Suppressor macrophage treated with lipopolysaccharide for 1 hour (primary cell): ENCODE results near the gene SKIC8.

Source experiments
- DNase-seq, 3 donors: peaks; one replicate each; pipeline ENCODE4 v3.0.0-alpha.2; 2020 to 2022

SKIC8 gene

GRCh38 chr15:78299101-78299930 lies at the start of gene SKIC8:
TSS of gene SKIC8 (minus strand) at chr15:78299609. CDS start at chr15:78295686, 3,923 bp downstream.
- DNase-seq = peak; percentile 96 to 97 (median 97)

DNA sequence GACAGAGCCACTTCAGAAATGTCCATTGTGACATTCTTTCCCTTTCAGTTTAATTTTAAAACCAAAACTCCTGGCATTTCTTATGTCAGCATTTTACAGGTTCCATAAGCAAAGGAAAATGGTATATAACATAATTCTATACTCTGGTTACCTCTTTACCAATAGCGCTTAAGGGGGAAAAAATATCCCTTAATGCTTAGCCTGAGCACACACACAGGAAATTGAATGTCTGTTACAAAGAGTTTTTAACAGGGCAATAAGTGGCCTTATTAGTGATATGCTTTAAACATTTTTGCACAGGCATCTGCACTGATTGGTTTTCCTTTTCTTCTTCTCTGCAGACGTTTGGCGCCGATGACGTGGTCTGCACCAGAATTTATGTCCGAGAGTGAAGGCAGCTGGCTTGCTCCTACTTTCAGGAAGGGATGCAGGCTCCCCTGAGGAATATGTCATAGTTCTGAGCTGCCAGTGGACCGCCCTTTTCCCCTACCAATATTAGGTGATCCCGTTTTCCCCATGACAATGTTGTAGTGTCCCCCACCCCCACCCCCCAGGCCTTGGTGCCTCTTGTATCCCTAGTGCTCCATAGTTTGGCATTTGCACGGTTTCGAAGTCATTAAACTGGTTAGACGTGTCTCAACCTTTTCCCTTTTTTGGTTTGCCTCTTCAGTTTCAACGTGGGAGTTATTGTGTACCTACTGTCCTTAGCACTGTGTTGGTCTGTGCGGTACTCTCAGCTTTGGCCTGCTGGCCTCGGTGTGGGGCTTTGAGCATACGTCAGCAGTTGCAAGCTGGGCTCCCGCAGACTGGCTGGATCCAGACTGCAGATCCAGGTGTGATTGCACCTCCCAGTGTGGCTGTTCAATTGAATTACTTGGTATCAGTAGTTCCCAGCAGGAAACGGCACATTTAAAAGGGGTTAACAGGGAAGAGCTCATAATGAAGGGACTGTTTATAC lies 48.5 kb upstream of the SKIC8 start:
- DNase-seq = no peak

DNA sequence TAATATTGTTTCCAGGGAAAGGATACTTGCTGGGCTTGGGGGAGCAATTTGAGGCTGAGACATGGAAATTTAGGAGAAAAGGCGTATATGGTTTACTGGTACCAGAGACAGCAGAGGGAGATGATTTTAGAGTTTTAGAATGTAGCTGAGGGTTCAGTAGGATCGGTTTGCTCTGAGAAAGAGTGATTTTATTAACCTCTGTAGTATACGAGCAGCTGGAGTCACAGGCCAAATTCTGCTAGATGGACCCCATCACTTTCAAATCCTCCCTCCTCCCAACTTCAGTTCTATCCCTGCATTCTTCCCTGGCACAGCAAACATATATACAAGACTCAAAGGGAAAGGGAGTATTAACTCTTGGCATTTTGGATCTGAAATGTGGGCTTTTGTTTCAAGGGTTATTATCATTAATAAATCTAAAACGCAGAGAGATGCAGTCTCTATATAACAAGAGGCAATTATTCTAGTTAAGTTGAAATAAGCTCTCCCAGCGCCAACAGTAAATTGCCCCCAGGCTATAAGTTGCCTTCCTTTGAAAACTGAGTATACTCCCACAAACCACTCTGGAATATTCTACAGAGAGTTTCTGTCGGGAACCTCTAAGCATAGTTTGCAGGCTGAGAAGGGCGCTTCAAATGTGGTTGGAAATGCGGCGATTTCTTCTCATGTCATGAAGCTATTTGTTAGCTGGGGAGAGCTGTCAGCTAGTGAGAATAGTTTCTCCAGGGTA lies 46.2 kb upstream of the SKIC8 start:
- peak in 1 of 3 donors; percentile 1 for DNase-seq

DNA sequence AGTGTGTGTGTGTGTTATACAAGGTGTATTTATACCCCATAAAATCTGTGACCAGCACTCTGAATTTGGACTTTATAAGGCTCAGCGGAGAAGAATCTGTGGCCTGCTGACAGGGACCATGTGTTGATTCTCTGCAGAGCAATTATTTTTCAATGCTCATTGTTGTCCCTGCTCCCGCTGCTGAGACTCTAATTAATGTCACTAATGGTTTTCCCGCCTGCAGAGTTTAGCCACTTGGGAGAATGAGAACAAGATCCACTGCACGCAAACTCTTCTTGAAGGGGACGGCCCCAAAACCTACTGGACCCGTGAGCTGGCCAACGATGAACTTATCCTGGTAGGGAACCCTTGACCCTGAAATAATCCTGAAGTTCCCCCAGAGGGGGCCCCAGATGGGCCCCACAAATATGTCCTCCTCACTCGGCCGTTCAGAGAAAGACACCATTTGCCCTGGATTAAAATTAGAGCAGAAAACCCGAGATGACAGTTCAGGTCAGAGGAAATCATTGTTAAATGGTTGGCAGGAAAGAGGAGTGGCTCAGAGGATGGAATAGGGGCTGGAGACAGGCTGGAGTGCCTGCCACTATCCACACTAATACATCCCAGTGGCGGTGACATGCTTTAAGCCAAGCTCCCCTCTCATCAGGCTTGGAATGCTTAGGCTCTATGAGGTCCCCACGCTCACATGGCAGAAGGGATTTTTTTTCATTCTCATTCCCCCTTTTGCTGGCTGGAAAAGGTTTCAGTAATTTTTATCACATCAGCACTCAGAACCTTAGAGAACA lies 44.1 kb upstream of the SKIC8 start:
- DNase-seq = no peak

- DNase-seq = no peak
Measured at GRCh38 chr15:78342021-78342420, 42.6 kb upstream of the SKIC8 start.

DNA sequence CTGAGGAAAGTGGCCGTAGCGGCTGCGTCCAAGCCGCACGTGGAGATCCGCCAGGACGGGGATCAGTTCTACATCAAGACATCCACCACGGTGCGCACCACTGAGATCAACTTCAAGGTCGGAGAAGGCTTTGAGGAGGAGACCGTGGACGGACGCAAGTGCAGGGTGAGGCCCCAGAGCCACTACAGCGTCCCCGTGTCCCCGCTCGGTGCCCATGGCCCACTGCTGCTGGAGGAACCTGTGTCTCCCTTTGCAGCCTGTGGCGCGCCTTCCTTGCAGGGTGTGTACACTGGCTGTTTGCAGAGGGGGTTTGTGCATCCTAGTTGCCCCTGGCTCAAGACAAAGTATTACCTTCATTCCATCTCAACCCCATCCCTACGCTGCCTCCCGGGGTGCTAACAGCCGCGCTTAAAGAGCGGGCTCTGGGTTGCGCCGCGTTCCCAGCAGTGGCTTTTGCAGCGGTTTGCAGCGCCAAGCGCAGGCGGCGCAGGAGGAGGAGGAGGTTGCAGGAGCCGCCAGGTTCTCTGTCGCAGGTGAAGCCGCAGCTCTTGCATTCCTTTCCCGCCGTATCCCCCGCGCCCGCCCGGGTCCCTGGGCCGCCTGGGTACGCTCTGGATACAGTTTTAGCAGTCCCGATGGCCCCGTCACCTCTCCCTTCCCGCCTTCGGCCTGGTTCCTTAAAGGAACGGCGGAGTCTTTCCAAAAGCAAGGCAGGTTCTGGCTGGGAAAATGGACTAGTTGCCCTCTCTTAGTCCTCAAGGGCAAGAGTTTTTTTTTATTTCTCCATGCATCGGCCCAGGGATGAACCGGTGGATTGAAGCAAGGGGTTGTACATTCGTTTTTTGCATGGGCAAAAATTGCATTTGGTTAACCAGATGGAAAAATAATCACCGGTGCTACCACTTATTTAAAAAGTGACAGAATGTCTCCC lies 41.9 kb upstream of the SKIC8 start:
- DNase-seq = no peak

- no peak for DNase-seq
Measured at GRCh38 chr15:78340231-78341056, 41.0 kb upstream of the SKIC8 start, which contains the start of gene CRABP1. TSS of gene CRABP1 (plus strand) at chr15:78340353. CDS start at chr15:78340429, 76 bp downstream.

DNA sequence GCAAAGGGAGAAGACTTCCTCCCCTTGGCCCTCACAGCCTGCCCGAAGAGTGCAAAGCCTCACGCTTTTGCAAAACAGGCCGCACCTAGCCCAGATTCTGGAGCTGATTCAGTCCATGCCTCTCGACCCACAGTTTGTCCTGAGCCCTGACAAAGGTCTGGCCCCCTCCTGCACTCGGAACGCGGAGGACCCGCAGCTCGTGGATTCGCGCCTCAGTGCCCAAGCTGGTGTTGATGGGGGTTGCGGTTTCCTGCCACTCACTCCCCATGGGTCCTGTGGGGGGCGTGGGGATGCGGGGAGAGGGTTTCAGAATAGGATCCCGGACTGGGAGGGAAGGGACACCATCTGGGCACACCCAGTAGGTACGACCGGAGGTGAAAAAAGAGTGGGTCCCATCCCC lies 40.1 kb upstream of the SKIC8 start:
- no peak for DNase-seq

- no peak for DNase-seq
Measured at GRCh38 chr15:78338781-78339180, 39.4 kb upstream of the SKIC8 start.

DNA sequence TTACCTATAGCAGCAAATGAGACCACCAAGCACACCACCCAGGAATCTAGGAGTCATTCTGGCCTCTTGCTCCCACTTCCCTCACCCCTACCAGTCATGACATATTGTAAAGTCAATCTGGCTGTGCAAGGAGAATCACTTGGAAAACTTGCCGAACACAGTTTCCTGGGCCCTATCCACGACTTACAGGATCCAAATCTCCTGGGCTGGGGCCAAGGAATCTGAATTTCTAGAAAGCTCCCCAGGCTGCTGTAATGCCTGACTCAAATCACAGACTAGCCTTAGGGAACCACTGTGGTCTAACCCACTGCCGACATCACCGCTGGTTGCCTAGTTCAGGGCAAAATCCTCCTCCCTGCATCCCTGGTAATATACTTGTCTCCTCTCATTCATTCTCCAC lies 36.6 kb upstream of the SKIC8 start:
- no peak for DNase-seq

DNA sequence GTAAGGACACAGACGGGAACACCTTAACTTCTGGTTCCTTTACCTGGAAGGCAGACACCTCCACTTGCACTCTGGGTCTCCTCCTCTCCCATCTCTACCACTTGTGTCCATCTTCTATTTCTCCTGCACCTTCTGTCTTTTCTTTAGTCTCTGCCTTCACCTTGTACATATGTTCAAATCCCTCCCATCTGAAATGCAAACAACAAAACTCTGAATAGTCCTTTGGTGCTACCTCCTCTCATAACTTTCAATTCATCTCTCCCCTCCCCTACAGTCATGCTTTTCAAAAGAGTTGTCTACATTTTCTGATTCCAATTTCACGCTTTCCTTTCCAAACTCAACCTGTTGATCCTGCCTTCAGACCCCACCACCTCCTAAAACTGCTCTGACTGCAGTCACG lies 35.4 kb upstream of the SKIC8 start:
- DNase-seq = no peak

DNA sequence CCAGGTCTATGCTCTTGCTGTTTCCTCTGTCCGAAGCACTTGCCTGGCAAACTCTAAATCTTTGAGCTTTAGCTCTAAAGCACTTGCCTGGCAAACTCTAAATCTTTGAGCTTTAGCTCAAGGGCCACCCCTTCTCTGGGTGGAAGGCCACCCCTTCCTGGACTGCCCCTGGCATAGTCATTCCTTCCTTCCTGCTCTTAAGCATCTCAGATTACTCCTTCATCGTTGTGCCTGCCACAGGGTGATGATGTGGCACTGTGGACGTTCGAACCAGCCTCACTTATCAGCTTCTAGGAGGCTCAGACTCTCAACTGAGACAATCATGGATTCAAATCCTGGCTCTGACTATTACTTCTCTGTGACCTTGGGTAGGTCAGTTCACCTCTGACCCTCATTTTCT lies 30.2 kb upstream of the SKIC8 start:
- peak in 2 of 3 donors; percentile 20 to 25 for DNase-seq

- peak; percentile 76 to 91 (median 80) for DNase-seq
Measured at GRCh38 chr15:78327466-78327865, 28.1 kb upstream of the SKIC8 start.

- DNase-seq = peak; percentile 14 to 36 (median 34)
Measured at GRCh38 chr15:78325092-78325843, 25.9 kb upstream of the SKIC8 start.

DNA sequence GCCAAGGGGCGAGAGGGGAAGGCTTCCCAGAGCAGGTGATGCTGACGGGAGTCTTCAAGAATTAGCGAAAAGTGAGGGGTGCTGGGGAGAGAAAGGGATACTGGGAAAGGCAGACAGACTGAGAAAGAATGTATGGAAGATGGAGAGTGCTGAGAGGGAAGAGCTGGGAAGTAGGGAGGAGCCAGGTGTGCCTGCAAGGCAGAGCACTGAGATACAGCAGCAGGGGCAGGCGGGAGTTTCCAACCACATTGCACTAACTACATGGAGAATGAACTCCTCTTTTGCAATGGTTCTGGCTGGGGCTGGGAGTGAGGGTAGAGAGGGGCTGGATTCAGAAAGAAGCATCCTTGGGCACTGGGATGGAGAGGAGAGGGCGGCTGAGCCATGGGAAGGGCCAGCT lies 24.7 kb upstream of the SKIC8 start:
- DNase-seq = no peak

DNA sequence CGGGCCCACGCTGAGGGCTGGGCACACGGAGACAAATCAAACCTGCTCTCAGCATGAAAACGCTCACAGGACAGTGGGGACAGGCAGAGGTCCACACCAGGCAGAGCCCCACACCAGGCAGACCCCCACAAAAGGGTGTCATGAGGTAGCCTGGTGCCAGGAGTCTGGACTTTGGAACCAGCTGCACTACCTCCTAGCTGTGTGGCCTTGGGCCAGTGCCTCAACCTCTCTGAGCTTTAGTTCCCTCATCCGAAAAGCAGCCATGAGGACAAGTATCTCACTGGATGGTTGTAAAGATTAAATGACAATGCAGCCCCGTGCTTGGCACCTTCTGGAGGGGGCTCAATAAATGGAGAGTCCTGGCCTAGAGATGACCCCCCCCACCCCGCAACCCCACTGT lies 24.3 kb upstream of the SKIC8 start:
- no peak for DNase-seq

DNA sequence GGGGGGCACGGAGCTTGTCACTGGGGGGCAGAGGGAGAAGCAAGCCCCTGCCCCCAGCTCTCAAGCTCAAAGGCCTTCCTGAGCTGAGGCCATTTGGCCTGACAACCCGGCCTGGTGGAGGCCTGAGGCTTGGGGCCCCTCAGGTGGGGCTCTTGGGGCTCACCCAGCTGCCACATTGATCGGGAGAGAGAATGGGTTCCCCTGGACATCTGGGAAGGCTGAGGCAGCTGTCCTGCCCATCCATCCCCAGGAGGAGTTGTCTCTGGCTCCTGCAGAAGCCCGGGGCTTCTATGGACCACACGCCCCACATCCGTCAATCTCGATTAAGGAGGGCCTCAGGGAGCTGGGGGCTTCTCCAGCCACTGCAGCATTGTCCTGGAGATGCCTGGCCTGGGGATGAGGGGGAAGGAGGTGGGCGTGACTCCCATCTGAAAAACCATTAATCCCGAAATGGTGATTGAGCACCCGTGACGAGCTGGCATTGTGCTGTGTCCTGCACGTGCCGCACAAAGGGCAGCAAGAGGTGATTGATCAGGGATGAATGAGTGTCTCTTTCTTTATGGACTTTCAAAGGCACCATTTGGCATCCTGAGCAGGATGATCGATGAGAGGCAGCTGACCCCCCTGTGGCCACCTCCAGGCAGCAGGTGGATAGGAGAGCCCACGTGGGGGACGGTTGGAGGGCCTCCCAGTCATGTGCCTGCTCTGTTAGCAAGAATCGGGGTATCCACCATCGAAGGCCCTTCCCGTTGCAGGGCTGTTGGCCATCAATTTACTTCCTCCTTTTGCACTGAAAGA lies 23.5 kb upstream of the SKIC8 start:
- peak; percentile 20 to 28 (median 24) for DNase-seq

DNA sequence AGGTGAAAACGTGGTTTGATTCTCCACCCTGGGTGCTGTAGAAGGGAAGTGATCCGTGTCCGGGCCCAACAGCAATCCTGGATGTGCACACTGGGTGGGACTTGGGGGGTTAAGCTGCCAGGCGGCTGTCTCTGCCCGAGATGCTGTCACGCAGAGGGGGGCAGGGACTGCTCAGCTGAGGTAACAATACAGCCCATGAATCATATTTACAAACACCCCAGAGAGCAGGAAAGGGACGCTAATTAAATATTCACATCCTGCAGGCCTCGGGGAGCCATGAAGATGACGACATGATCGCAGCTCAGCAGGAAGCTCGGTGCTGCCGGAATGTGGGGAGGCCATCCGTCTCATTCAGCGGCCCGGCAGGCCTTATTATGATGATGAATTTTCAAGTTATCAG lies 22.8 kb upstream of the SKIC8 start:
- DNase-seq = no peak
